Retinal pigment epithelial cell (primary cell): ENCODE measurements around the gene ORC1.

Source experiments
- DNase-seq: peaks from one replicate; pipeline ENCODE4 v3.0.0-alpha.2; 2010; ENCODE audit warnings: low read depth
- H3K4me3 ChIP-seq: 2 replicates; pipeline ENCODE4 v1.5.1; 2011; ENCODE audit warnings: mild to moderate bottlenecking, low read length, control low read depth, moderate library complexity
- TF ChIP-seq, protein P1 (sequence below): conservative IDR thresholded peaks from 2 replicates; pipeline ENCODE4 v1.5.1; 2011; ENCODE audit warnings: low read depth, low read length, control low read depth, inconsistent platforms

The ORC1 gene

DNA sequence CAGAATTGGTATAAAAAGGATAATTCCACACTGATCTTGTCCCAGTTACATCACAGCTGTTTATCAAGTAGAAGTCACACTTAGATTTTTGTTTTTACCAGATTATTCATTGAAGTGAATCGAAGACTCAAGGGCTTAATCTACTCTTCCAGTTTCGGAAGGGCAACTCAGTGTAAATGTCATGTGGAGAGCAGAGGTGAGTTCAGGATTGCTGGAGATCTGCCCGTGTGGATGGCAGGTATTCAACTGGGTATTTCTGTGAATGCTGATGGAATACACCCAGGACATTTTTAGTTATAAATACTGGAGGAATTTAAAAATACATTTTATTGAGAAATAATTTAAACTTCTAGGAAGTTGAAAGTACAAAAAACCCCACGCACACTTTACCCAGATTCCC is 57.6 kb downstream of the ORC1 start:
- H3K4me3 ChIP-seq = no peak overlapping the region
- no peak for DNase-seq
- TF ChIP-seq, protein P1, sequence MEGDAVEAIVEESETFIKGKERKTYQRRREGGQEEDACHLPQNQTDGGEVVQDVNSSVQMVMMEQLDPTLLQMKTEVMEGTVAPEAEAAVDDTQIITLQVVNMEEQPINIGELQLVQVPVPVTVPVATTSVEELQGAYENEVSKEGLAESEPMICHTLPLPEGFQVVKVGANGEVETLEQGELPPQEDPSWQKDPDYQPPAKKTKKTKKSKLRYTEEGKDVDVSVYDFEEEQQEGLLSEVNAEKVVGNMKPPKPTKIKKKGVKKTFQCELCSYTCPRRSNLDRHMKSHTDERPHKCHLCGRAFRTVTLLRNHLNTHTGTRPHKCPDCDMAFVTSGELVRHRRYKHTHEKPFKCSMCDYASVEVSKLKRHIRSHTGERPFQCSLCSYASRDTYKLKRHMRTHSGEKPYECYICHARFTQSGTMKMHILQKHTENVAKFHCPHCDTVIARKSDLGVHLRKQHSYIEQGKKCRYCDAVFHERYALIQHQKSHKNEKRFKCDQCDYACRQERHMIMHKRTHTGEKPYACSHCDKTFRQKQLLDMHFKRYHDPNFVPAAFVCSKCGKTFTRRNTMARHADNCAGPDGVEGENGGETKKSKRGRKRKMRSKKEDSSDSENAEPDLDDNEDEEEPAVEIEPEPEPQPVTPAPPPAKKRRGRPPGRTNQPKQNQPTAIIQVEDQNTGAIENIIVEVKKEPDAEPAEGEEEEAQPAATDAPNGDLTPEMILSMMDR = no peak

DNA sequence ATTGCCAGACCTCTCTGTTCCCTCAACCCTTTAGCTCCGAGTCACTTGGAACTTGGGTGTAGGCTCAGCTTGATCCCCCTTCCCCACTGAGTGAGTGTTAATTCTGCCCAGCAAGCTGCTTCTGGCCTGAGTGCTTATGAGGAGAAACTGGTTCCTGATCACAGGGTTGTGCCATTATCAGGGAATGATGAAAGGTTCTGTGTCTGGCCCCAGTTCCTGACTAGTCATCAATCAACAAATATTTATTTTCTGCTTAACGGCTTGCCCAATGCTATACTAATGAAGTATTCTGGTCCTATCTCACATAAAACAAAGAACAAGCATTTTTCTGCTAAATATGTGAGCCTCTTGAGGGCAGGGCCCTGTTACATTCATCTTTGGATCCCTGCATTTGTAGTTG is 59.0 kb downstream of the ORC1 start:
- no peak overlapping the region for H3K4me3 ChIP-seq
- TF ChIP-seq, protein P1 = no peak
- no peak for DNase-seq

DNA sequence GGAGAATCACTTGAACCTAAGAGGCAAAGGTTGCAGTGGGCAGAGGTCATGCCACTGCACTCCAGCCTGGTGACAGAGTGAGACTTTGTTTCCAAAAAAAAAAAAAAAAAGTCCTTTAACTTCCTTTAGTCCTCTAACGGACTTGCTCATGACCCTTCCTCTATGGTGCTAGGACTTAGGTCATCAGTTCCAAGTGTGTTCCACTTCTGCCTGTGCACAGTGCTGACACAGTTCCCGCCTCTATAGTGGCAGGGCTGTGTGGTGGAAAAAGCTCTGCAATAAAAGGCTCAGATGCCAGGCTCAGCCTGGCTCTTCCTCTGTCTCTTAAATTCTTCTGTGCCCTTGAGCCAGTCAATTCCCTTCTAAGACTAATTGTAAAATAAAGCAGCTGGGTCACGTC is 60.2 kb downstream of the ORC1 start:
- no peak for DNase-seq
- TF ChIP-seq, protein P1 = no peak
- no peak overlapping the region for H3K4me3 ChIP-seq

DNA sequence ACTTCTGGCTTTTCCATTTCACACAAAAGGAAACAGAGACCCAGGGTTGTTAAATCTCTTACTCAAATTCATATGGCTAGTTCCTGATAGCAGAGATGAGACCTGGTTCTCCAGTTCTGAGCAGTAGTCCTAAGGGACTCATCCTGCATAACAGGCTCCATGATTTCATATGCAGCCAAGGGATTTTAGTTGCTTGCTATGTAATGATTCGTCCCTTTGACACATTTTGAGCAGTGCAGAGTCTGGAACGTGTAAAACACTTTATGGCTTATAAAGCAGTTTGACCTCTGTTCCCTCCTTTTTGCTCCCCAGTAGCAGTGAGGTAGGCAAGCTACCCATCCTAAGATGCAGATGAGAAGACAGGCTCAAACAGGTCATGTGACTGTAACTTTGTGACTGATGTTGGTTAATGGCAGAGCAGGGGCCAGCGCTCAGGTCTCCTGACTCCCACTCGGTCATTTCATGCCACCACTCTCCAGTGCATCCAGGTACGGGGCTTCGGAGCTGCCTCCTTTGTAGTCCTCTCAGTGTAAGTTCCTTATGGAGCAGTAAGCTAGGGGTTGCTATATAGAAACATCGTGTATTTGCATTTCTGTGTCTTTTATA is 62.5 kb downstream of the ORC1 start:
- H3K4me3 ChIP-seq = no peak overlapping the region
- TF ChIP-seq, protein P1 = no peak
- no peak for DNase-seq

DNA sequence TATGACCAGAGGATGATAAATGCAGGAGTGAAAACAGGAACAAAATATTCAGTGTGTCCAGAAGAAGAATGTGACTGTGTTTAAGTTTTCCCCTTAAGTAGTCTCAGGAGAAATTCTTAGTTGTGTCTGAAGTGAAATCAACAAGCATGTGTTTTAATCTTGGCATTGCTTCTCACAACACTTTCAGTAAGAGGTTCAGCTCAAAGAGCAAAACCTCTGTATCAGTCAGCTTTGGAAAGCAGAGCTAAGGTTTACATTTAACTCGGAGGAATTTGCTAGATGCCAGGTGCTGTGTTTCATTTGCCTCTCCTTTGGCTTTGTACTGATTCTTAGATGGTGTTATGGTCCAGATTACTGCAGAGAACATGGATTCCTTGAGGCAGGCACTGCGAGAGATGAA is 66.8 kb downstream of the ORC1 start:
- no peak for DNase-seq
- no peak overlapping the region for H3K4me3 ChIP-seq
- TF ChIP-seq, protein P1 = no peak

DNA sequence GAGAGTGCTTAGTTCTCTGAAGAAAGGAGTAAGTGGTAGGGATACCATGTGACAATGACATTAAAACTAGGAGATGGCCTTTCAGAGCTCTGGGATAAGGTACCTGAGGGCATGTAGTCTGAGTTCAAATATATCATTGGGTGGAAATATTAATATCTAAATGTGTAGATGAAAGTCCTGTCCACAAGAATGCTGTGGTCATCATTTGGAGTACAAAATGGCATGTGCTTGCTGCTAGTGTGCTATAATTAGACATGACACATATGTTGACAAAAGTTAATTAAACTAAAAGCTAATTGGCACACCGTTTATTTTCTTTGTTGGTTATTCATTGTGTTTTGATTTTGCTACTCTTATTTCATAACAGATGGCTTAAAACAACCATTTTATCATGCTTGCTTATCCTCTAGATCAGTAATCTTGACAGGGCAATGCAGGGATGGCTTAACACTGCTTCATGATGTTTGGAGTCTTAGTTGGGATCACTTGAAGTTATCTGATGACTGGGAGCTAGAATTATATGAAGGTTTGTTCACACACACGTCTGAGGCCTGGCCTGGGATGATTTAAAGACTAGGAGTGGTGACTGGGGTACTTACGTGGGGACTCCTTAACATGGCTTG is 69.2 kb downstream of the ORC1 start:
- no peak overlapping the region for H3K4me3 ChIP-seq
- no peak for DNase-seq
- TF ChIP-seq, protein P1 = no peak

DNA sequence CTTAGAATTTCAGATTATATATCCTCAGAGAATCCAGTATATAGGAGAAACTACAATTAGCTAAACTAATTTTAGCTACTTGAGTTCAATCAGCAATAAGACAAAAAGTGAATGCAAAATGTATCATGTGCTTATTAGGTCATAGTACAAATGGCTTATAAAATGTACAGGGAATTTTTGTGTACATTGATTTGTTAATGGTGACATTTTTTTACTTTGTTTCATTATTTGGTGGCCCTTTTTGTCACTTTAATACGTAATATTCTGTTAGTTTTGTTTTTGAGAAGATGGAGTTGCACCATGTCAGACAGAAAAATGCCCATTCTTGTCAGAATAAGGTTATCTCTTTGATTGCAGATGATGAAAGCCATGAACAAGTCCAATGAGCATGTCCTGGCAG is 71.8 kb downstream of the ORC1 start:
- DNase-seq = no peak
- no peak overlapping the region for H3K4me3 ChIP-seq
- TF ChIP-seq, protein P1 = no peak
